ENCODE measurements around the gene UNKL.

UNKL gene

GRCh38 chr16:1351215-1351581, 63.3 kb downstream of the UNKL start:
- Histone ChIP-seq H3K9me3 (ENCODE audit: control insufficient read depth, low read length) (no peaks in the 10 kb centered on the region), H3K4me3 (ENCODE audit: low read length) (peak overlapping the region; percentile 98), H3K27me3 (replicated peaks; ENCODE audit: control insufficient read depth, insufficient read depth, low read length) (no peaks in the 10 kb centered on the region), H3K9ac (ENCODE audit: low read length) (peak overlapping the region; percentile 96), H3K4me1 (ENCODE audit: control insufficient read depth, insufficient read depth, low read length) (peaks cover 19% of the 10 kb centered on the region), H3K36me3 (ENCODE audit: control insufficient read depth, insufficient read depth, low read length, severe bottlenecking) (peaks cover 13% of the 10 kb centered on the region)
- peak; percentile 8 for DNase-seq (ENCODE audit: low read depth)

GRCh38 chr16:1350691-1351090, 63.8 kb downstream of the UNKL start:
- no peaks in the 10 kb centered on the region for H3K9me3 ChIP-seq (ENCODE audit: control insufficient read depth, low read length)
- H3K36me3 ChIP-seq (ENCODE audit: control insufficient read depth, insufficient read depth, low read length, severe bottlenecking): peaks cover 13% of the 10 kb centered on the region
- H3K9ac ChIP-seq (ENCODE audit: low read length): peak overlapping the region; percentile 96
- H3K4me3 ChIP-seq (ENCODE audit: low read length): peak overlapping the region; percentile 98
- H3K4me1 ChIP-seq (ENCODE audit: control insufficient read depth, insufficient read depth, low read length): peaks cover 19% of the 10 kb centered on the region
- no peak for DNase-seq (ENCODE audit: low read depth)
- no peaks in the 10 kb centered on the region for H3K27me3 ChIP-seq (replicated peaks; ENCODE audit: control insufficient read depth, insufficient read depth, low read length)

- H3K9ac ChIP-seq (ENCODE audit: low read length): no peak overlapping the region
- H3K4me1 ChIP-seq (ENCODE audit: control insufficient read depth, insufficient read depth, low read length): peaks cover 19% of the 10 kb centered on the region
- H3K4me3 ChIP-seq (ENCODE audit: low read length): no peak overlapping the region
- no peak for DNase-seq (ENCODE audit: low read depth)
- H3K9me3 ChIP-seq (ENCODE audit: control insufficient read depth, low read length): no peaks in the 10 kb centered on the region
- H3K36me3 ChIP-seq (ENCODE audit: control insufficient read depth, insufficient read depth, low read length, severe bottlenecking): peaks cover 13% of the 10 kb centered on the region
- H3K27me3 ChIP-seq (replicated peaks; ENCODE audit: control insufficient read depth, insufficient read depth, low read length): no peaks in the 10 kb centered on the region
Observed at GRCh38 chr16:1349951-1350350, 64.6 kb downstream of the UNKL start.

- no peak for DNase-seq (ENCODE audit: low read depth)
- H3K9me3 ChIP-seq (ENCODE audit: control insufficient read depth, low read length): no peaks in the 10 kb centered on the region
- H3K9ac ChIP-seq (ENCODE audit: low read length): no peak overlapping the region
- peaks cover 19% of the 10 kb centered on the region for H3K4me1 ChIP-seq (ENCODE audit: control insufficient read depth, insufficient read depth, low read length)
- peaks cover 13% of the 10 kb centered on the region for H3K36me3 ChIP-seq (ENCODE audit: control insufficient read depth, insufficient read depth, low read length, severe bottlenecking)
- H3K4me3 ChIP-seq (ENCODE audit: low read length): no peak overlapping the region
- H3K27me3 ChIP-seq (replicated peaks; ENCODE audit: control insufficient read depth, insufficient read depth, low read length): no peaks in the 10 kb centered on the region
Observed at GRCh38 chr16:1349351-1349750, 65.2 kb downstream of the UNKL start.

GRCh38 chr16:1348926-1349325, 65.6 kb downstream of the UNKL start:
- Histone ChIP-seq H3K36me3 (ENCODE audit: control insufficient read depth, insufficient read depth, low read length, severe bottlenecking) (peaks cover 13% of the 10 kb centered on the region), H3K9ac (ENCODE audit: low read length) (no peak overlapping the region), H3K4me3 (ENCODE audit: low read length) (no peak overlapping the region), H3K27me3 (replicated peaks; ENCODE audit: control insufficient read depth, insufficient read depth, low read length) (peaks cover 3% of the 10 kb centered on the region), H3K4me1 (ENCODE audit: control insufficient read depth, insufficient read depth, low read length) (peaks cover 19% of the 10 kb centered on the region), H3K9me3 (ENCODE audit: control insufficient read depth, low read length) (no peaks in the 10 kb centered on the region)
- DNase-seq (ENCODE audit: low read depth): no peak

DNA sequence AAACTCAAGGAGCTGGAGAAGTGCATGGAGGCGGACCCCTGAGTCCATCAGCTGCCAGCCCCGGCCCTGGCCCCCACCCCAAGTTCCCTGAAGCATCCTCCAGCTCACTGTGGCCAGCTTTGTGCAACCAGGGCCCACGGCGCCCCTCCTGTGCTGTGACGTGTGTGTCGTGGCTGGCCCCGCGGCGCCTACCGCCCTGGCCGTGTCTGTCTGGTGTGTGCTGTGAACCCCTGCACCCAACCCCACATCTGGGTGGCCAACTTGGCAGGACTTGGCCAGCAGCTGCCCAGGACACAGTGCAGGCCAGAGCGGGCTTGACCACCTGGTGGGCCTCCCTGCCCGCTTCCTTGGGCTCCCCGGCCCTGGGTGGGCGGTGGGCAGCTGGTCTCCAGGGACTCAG, 66.1 kb downstream of the UNKL start:
- no peak overlapping the region for H3K9ac ChIP-seq (ENCODE audit: low read length)
- H3K4me1 ChIP-seq (ENCODE audit: control insufficient read depth, insufficient read depth, low read length): peaks cover 19% of the 10 kb centered on the region
- H3K9me3 ChIP-seq (ENCODE audit: control insufficient read depth, low read length): no peaks in the 10 kb centered on the region
- H3K36me3 ChIP-seq (ENCODE audit: control insufficient read depth, insufficient read depth, low read length, severe bottlenecking): peaks cover 13% of the 10 kb centered on the region
- H3K4me3 ChIP-seq (ENCODE audit: low read length): no peak overlapping the region
- peaks cover 3% of the 10 kb centered on the region for H3K27me3 ChIP-seq (replicated peaks; ENCODE audit: control insufficient read depth, insufficient read depth, low read length)
- no peak for DNase-seq (ENCODE audit: low read depth)

- H3K9ac ChIP-seq (ENCODE audit: low read length): no peak overlapping the region
- H3K4me3 ChIP-seq (ENCODE audit: low read length): no peak overlapping the region
- no peaks in the 10 kb centered on the region for H3K9me3 ChIP-seq (ENCODE audit: control insufficient read depth, low read length)
- no peak for DNase-seq (ENCODE audit: low read depth)
- peaks cover 13% of the 10 kb centered on the region for H3K36me3 ChIP-seq (ENCODE audit: control insufficient read depth, insufficient read depth, low read length, severe bottlenecking)
- peaks cover 3% of the 10 kb centered on the region for H3K27me3 ChIP-seq (replicated peaks; ENCODE audit: control insufficient read depth, insufficient read depth, low read length)
- H3K4me1 ChIP-seq (ENCODE audit: control insufficient read depth, insufficient read depth, low read length): peaks cover 17% of the 10 kb centered on the region
Observed at GRCh38 chr16:1347962-1348361, 66.5 kb downstream of the UNKL start.

DNA sequence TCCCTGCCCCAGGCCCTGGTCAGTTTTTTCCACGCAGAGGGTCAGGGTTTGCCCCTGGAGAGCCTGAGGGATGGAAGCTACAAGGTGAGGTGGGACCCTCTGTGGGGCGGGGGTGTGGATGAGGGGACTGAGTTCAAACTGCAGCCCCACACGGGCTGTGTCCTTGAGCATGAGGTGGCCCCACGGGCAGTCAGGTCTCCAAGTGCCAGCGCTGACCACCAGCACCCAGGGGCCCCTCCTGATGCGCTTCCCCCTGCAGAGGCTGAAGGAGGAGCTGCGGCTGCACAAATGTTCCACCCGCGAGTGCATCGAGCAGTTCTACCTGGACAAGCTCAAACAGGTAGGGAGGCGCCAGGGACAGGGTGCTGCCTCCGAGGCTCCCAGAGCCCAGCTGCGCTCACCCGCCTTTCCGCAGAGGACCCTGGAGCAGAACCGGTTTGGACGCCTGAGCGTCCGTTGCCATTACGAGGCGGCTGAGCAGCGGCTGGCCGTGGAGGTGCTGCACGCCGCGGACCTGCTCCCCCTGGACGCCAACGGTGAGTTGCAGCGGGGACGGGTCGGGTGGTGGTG, 67.1 kb downstream of the UNKL start:
- Histone ChIP-seq H3K9ac (ENCODE audit: low read length) (no peak overlapping the region), H3K27me3 (replicated peaks; ENCODE audit: control insufficient read depth, insufficient read depth, low read length) (peaks cover 5% of the 10 kb centered on the region), H3K36me3 (ENCODE audit: control insufficient read depth, insufficient read depth, low read length, severe bottlenecking) (peaks cover 13% of the 10 kb centered on the region), H3K9me3 (ENCODE audit: control insufficient read depth, low read length) (no peaks in the 10 kb centered on the region), H3K4me1 (ENCODE audit: control insufficient read depth, insufficient read depth, low read length) (peaks cover 11% of the 10 kb centered on the region), H3K4me3 (ENCODE audit: low read length) (no peak overlapping the region)
- DNase-seq (ENCODE audit: low read depth): no peak

- H3K4me3 ChIP-seq (ENCODE audit: low read length): no peak overlapping the region
- no peaks in the 10 kb centered on the region for H3K9me3 ChIP-seq (ENCODE audit: control insufficient read depth, low read length)
- H3K9ac ChIP-seq (ENCODE audit: low read length): no peak overlapping the region
- peaks cover 13% of the 10 kb centered on the region for H3K36me3 ChIP-seq (ENCODE audit: control insufficient read depth, insufficient read depth, low read length, severe bottlenecking)
- H3K27me3 ChIP-seq (replicated peaks; ENCODE audit: control insufficient read depth, insufficient read depth, low read length): peaks cover 12% of the 10 kb centered on the region
- DNase-seq (ENCODE audit: low read depth): peak; percentile 19
- peaks cover 11% of the 10 kb centered on the region for H3K4me1 ChIP-seq (ENCODE audit: control insufficient read depth, insufficient read depth, low read length)
Observed at GRCh38 chr16:1346422-1347285, 67.8 kb downstream of the UNKL start.

DNA sequence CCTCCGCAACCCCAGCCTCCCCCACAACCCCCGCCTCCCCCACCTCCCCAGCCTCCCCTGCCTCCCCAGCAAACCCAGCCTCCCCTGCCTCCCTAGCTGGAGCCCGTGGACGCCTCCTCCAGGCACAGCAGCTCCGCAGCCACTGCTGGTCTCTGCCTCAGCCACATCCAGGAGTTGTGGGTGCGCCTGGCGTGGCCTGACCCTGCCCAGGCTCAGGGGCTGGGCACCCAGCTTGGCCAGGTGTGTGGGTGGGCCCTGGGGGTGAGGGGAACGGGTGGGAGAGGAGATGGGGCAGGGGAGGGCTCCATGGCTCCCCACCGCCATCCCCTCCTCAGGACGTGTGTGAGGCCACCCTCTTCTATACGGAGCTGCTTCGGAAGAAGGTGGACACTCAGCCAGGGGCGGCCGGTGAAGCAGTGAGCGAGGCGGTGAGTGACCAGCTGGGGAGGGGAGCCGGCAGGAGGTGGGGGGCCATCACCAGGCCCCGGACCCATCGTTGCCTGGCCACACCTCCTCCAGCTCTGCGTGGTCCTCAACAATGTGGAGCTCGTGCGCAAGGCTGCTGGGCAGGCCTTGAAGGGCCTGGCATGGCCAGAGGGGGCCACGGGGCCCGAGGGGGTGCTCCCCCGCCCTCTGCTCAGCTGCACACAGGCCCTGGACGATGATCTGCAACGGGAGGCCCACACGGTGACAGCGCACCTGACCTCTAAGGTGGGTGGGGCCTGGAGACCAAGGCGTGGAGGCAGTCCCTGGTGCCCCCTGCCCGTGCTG, 68.7 kb downstream of the UNKL start:
- H3K36me3 ChIP-seq (ENCODE audit: control insufficient read depth, insufficient read depth, low read length, severe bottlenecking): peaks cover 13% of the 10 kb centered on the region
- DNase-seq (ENCODE audit: low read depth): no peak
- no peak overlapping the region for H3K4me3 ChIP-seq (ENCODE audit: low read length)
- H3K9ac ChIP-seq (ENCODE audit: low read length): no peak overlapping the region
- H3K9me3 ChIP-seq (ENCODE audit: control insufficient read depth, low read length): no peaks in the 10 kb centered on the region
- peaks cover 7% of the 10 kb centered on the region for H3K4me1 ChIP-seq (ENCODE audit: control insufficient read depth, insufficient read depth, low read length)
- H3K27me3 ChIP-seq (replicated peaks; ENCODE audit: control insufficient read depth, insufficient read depth, low read length): peaks cover 12% of the 10 kb centered on the region

DNA sequence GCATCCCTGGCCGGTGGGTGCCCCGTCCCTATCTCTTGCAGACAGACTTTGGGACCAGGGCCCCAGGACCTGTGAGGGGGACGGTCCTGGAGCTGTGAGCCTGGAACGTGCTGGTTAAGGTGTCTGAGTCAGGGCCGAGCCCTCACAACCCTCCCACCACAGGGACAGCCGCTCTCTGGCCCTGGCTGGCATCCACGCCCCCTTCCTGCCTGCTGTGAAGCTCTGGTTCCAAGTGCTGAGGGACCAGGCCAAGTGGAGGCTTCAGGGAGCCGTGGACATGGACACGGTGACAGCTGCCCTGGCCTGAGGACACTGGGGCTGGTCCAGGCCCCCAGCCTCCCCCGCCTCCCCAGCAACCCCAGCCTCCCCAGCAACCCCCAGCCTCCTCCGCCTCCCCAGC, 69.4 kb downstream of the UNKL start:
- DNase-seq (ENCODE audit: low read depth): no peak
- Histone ChIP-seq H3K9me3 (ENCODE audit: control insufficient read depth, low read length) (no peaks in the 10 kb centered on the region), H3K27me3 (replicated peaks; ENCODE audit: control insufficient read depth, insufficient read depth, low read length) (peaks cover 12% of the 10 kb centered on the region), H3K36me3 (ENCODE audit: control insufficient read depth, insufficient read depth, low read length, severe bottlenecking) (peaks cover 13% of the 10 kb centered on the region), H3K4me1 (ENCODE audit: control insufficient read depth, insufficient read depth, low read length) (no peaks in the 10 kb centered on the region), H3K9ac (ENCODE audit: low read length) (no peak overlapping the region), H3K4me3 (ENCODE audit: low read length) (no peak overlapping the region)
